HK-2 (cell line): ENCODE measurements around the gene ITGB7.

Source experiments
- DNase-seq: peaks from one replicate; pipeline ENCODE4 v3.0.0-alpha.2; 2018; ENCODE audit not compliant: unreplicated experiment

The ITGB7 gene

DNA sequence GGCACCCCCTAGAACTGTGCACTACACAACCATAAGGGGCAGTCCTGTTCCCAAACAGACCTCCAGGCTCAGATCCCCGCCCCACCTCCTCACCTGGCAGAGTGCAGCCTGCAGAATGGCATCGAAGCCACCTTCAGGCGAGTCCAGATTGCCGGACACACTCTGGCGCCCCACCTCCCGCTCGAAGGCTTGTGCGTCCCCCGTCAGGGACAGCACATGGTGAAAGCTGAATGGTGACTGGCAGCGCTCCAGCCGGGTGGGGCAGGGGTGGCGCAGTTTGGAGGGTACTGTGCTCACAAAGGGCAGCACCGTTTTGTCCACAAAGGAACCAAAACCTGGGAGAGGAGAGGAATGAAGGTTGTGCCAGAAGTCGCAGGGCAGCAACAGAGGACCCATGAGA lies 10.6 kb downstream of the ITGB7 start:
- no peak for DNase-seq

DNA sequence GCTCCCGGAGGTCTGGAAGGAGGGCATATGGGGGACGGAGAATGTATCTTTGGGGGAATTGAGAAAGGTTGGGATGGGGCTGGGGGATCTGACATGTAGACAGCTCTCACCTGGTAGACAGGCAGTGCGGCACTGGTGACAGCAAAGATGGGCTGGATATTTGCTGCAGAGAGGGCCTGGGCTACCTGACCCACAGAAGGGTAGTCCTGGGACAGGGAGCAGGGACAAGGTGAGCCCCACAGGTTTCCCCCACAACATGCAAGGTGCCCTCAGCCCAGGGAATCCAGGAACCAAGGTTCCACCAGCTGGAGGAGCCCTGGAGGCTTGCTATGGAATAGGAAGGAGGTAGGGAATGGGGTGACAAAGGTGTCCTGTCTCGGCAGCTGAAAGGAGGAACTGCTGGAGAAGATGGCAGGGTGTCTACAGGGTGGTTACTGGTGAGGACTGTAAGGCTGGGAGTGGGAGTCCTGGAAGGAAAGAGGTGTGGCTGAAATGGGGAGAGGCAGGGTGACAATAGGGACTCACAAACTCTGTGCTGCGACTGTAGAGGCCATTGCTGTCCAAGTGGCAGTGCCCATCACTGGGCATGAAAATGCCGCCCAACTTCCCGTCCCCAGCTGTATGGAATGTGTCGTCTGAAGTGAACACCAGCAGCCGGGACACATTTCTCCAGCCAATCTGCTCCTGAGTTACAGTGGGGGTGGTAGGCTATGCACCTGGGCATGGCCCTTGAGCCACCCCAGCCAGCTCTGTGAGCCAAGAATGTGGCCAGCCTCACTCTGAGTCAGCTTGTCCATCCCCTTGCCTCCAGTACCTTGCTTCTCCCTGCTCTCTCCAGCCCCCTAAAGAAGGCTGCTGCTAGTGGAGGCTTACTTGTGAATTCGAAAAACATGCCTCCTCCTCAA lies 11.3 kb downstream of the ITGB7 start:
- DNase-seq = no peak

- no peak for DNase-seq
Measured at GRCh38 chr12:53194973-53195372, 12.1 kb downstream of the ITGB7 start.

DNA sequence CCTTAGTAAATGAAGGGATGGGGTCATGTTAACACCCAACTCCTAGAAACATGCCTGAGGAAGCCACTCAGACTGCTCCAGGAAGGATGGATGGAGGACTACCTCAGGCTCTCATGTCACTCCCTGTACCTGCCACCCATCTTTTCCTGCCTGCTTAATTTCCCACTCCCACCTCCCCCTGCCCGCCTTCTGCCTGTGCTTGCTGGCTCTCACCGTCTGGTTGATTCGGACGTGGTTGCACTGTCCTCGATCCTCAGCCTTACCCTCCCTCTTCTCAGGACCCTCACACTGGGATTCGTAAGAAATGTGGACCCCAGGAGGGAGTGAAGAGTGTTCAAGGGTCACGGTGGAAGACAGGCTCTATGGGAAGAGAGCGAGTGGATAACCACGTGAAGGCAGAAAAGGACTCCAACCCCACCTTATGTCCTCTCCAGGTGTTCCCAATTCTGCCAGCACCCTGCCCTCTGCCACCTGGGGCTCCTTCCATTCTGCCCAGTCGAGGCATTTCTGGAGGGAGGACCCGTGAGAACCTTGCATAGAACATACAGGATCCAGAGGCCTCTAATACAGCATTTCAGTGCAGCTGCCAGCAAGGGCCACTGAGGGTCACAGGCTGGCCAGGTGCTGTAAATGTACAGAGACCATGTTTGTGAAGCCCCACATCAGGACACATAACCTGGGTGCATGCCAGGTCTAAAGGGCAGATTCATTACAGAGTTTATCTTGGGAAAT lies 12.9 kb downstream of the ITGB7 start:
- no peak for DNase-seq

DNA sequence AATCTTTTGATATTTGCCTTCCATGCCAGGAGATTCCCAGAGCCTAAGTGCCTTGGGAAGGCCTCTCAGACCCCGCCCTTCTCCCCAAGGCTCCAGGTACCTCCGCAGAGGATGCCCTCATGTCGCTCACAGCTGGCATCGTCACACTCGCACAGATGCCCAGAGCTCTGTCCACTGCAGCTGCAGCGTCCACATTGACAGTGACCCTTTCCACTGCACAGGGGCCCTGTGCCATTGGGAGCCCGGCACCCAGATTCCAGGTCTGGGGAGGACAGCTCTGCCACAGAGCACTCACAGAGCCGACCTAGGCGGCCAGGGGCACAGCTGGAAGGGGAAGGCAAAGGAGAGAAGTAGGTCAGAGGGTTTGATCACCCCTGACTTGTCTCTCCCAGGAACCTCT lies 14.0 kb downstream of the ITGB7 start:
- DNase-seq = no peak

- DNase-seq = no peak
Measured at GRCh38 chr12:53192531-53193021, 14.5 kb downstream of the ITGB7 start.

GRCh38 chr12:53191885-53192530 lies 15.0 kb downstream of the ITGB7 start:
- no peak for DNase-seq

GRCh38 chr12:53191096-53191884 lies 15.8 kb downstream of the ITGB7 start:
- no peak for DNase-seq

DNA sequence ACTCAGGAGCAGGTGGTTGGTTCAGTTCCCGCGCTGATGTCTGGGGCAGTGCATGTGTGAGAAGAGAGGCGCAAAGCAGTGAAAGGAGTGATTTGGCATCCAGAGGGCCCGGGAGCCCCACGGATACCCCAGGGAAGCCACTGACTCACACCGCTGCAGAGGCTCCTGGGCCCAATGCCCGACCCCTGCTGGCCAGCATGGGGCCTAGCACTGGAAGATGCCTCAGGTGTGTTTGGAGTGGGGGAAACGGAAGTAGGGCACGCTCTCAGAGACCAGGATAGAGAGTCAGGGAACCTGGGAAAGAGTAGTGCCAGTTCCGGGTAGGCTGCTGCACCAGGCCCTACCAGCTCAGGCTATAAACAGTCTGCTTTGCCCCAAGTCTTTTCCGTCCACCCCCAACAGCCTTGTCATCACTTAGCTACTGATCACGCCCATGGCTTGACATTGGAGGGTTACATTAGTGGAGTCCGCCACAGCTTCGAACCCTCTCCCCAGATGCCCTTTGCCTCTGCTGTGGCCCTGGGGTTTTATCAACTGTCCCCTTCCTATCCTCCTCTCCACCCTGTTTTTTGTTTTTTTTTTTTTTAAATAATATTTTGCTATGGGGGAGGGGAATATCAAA lies 16.8 kb downstream of the ITGB7 start:
- DNase-seq = peak; percentile 35

GRCh38 chr12:53187145-53187899 lies 19.7 kb downstream of the ITGB7 start:
- DNase-seq = no peak

DNA sequence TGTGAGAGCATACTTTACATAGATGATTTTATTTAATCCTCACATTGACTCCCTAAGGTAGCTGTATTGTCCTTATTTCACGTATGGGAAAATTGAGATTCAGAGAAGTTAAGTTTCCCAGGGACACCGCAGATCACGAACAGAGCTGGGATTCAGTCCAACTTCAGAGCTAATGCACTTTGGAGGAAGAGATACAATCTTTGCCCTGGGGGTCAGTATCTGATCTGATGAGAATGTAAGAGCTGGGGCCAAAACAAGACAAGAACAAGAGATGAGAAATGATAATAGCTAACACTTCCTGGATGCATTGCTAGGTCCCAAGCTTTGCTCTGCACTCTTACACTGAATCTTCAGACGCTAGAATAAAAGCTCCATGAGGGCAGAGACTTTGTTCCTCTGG lies 20.3 kb downstream of the ITGB7 start:
- DNase-seq = no peak

GRCh38 chr12:53185582-53186153 lies 21.4 kb downstream of the ITGB7 start:
- no peak for DNase-seq

DNA sequence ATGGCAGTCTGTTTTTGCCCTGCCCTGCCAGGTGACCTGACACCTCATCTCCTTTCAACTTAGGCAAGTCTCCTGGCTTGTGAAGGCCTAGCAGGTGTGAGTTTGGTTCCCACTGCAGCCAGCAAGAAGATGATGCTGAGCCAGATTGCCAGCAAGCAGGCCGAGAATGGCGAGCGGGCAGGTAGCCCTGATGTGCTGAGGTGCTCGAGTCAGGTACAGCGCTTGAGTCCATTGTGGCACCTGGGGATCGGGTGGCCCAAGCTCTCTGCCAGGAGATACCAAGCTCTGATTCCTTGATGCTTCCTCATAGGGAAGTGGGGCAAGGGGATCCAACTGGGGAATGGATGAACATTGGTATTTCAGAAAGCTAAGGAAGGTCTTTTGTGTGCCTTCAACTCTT lies 22.2 kb downstream of the ITGB7 start:
- no peak for DNase-seq

- DNase-seq = no peak
Measured at GRCh38 chr12:53182903-53183302, 24.1 kb downstream of the ITGB7 start.

DNA sequence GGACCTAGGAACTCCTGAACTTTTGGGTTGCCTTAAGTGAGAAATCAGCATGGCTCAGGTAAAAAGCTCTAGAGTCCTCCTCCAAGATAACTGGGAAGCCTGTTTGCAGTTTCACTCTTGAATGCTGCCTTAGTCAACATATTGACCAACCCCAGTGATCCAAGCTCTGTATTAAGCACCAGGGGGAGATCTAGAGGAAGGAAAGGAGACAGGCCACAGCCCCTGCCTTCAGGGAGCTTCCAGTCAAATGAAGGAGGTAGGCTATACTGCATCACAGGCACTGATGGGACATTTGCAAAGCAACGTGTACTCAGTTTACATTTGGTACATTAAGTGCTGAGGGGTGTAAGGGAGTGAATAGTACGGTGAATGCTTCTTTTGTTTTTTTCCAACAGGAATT lies 25.1 kb downstream of the ITGB7 start:
- DNase-seq = no peak

DNA sequence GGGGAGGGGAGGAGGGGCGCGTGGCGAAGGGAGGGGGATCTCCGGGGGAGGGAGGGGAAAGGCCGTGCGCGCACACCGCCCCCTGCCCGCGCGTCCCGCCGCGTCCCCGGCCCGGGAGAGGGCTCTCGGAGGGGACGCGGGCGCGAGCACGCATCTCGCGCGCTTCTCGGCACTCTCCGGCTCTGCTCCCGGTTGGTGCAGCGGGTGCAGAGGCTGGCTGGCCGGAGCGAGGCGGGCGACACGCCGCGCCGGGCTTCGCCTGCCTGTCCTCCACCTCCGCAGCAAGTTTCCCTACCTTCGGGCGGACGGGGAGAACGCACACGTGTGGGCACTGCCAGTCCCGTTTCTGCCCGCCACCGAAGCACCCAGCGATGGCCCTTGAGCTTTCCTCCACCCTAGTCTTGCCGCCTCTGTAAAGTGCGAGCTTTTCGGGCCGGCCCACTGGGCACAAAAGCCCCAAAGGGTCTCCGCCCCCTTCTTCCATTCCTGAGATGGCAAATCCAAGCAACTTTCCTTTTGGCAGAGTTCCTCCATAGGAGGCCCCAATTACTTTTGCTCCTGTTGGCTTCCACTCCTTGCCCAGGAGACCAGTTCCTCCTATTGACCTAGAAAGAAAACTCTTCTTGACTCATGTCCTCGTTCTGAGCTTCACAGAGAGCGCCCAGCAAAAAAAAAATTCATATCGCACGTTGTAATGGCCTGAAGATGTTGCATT lies 26.0 kb downstream of the ITGB7 start:
- DNase-seq = peak; percentile 68

- DNase-seq = peak; percentile 98
Measured at GRCh38 chr12:53180220-53180930, 26.7 kb downstream of the ITGB7 start, which contains the start of the genes CSAD and ZNF740. TSS of gene CSAD (minus strand) at chr12:53180925. CDS start at chr12:53173470, 7,455 bp downstream. TSS of gene ZNF740 (plus strand) at chr12:53180722. CDS start at chr12:53181984, 1,262 bp downstream.

DNA sequence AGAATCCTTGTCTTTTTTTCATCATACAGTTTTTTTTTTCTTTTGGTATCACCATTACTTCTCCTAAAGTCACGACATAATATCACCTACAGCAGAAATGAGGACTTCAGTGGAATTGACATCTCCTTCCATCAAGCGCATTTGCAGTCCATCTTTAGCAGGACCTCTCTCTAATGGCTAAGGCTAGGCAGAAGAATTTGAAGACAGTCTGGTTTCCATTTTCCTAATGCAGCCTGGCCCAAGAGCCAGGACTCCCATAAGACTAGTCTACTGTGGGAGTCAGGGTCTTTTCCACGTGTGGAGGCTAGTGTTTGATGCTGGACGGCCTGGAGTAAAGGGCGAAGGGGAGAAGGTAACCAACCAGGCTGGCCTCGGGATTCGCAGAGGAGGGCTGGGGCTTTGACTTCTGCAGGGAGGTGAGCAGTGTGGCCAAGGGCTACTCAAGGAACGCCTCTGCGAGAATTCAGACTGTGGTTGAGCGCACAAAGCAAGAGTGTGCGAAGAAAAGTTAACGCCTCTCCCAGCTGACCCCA lies 27.3 kb downstream of the ITGB7 start:
- no peak for DNase-seq
